ENCODE measurements around the gene LHX8. TPM values are rescaled to one million over a fixed set of nuclear protein-coding genes. Genes with fewer than 3 reads are reported as not detected.
"Not testable (repeated sequence)": the region's sequence is repeated elsewhere in the genome, so short reads cannot be mapped to it uniquely, and the experiment has no call there.

LHX8 gene
- polyA plus RNA-seq (2013, experiment 1 of 2; ENCODE audit: insufficient read length) = not detected
- polyA plus RNA-seq (2013, experiment 2 of 2; ENCODE audit: insufficient read length) = not detected

- no peak for DNase-seq
These were observed at the start of gene LHX8 for GRCh38 chr1:75133750-75134646. LHX8 (plus strand) TSS chr1:75134388; CDS start chr1:75136615, 2,227 bp downstream.

- DNase-seq = no peak
These were observed 48.3 kb upstream of the LHX8 start for GRCh38 chr1:75085931-75086330.

GRCh38 chr1:75087278-75087677, 46.9 kb upstream of the LHX8 start:
- DNase-seq = peak; percentile 5

- DNase-seq = no peak
These were observed 42.0 kb upstream of the LHX8 start for GRCh38 chr1:75092141-75092540.

DNA sequence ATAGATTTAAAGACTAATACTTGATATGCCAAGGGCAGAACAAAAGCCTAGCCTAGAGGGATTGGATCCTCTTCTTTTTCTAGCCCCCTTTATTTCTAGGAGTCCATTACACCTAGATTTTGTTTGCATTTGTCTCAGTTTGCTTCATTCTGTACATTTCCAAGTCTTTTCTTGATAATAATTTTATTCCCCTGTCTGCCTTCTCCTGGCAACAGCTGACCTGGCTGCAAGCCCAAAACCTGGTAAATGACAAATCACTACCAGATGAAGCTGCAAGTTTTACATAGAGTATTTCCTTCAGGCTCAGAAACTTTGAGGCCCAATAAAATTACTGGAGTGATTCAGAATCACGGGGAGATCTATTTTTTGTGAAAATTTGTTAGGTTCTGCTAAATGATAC, 36.5 kb upstream of the LHX8 start:
- peak; percentile 48 for DNase-seq

GRCh38 chr1:75099581-75099980, 34.6 kb upstream of the LHX8 start:
- DNase-seq = no peak

GRCh38 chr1:75100481-75101092, 33.6 kb upstream of the LHX8 start:
- peak; percentile 30 for DNase-seq

- not testable (repeated sequence) for DNase-seq
These were observed 21.7 kb upstream of the LHX8 start for GRCh38 chr1:75112362-75112951.

GRCh38 chr1:75115654-75116053, 18.5 kb upstream of the LHX8 start:
- no peak for DNase-seq

DNA sequence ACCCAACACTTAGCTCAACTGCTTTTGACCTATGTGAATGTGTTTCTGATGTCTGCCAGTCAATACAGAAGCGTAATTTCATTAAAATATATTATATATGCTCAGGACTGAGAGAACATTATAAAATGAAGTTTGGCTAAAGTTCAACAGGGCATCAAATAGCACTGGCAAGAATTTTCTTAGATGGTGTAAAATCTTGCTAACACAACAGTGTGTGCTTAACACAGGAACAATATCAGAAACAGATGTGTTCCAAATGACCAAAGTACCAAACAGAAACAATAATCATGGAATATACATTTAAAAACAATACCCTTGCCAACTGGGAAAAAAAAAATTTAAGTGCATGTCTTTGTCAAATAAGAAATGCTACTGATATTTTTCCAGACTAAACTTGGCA, 10.4 kb upstream of the LHX8 start:
- no peak for DNase-seq

DNA sequence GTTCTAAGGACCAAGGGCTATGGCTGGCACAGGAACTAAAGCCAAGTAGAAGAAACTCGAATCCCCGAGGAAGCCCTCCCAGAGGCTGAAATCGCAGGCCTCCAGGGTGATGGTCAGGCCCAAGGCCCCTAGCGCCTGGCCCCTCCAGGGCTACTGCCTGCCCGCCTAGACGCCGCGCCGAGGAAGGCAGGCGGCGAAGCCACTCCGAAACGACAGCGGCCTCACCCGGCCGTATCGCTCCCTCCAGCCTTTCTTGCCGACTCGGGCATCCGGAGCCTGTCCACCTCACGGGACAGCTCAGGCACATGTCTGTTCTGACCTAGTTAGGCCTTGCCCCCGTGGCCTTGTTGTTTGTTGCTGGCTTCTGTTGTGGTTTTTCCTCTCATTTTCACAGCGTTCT, 9.7 kb upstream of the LHX8 start:
- DNase-seq = no peak

DNA sequence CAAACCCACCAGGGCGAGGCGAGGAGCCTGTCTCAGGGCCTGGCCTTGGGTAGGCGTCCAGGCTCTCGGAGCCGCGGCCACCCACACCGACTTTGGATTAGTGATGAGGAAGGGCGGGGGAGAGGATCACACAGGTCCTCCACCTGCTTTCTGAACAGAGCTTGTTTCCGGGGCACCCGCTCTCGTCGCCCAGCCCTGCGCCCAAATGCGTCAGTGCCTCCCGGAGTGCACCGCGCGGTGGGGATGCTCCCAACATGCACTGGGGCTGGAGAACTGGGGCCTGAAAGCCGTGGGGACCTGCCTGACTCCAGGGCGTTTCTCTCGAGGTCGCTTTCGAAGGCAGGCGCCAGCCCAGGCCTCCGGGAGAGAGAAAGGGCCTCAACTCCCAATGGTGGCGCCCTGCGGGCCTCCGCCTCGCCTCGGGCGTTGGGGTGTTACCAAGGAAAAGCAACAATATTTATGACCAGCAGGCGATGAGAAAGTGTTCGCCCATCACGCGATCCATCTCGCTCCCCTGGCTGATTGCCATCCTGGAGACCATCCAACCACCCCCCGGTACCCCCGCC, 8.9 kb upstream of the LHX8 start:
- DNase-seq = no peak

DNA sequence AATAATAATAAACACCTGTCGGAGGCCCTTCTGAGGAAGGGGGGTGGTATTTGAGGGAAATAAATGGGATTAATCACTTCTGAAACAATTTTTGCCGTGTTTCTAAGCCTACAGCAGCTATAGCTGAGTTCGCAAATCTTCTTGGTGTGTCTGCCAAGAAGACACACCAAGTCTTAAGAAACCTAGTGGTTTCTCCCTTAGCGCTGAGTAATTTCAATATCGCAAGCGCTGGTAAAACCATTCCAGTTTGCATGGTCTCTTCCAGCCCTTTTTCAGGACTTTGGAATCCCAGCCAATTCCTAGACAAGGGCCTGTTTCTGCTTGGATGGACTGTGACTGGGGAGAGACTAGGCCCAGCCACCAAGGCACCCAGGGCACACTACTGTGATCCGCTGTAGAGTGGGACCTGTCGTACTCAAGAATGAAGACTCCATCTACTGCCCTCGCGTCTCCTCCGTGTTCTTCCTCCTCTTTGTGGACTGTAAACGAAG, 7.5 kb upstream of the LHX8 start:
- DNase-seq = no peak

DNA sequence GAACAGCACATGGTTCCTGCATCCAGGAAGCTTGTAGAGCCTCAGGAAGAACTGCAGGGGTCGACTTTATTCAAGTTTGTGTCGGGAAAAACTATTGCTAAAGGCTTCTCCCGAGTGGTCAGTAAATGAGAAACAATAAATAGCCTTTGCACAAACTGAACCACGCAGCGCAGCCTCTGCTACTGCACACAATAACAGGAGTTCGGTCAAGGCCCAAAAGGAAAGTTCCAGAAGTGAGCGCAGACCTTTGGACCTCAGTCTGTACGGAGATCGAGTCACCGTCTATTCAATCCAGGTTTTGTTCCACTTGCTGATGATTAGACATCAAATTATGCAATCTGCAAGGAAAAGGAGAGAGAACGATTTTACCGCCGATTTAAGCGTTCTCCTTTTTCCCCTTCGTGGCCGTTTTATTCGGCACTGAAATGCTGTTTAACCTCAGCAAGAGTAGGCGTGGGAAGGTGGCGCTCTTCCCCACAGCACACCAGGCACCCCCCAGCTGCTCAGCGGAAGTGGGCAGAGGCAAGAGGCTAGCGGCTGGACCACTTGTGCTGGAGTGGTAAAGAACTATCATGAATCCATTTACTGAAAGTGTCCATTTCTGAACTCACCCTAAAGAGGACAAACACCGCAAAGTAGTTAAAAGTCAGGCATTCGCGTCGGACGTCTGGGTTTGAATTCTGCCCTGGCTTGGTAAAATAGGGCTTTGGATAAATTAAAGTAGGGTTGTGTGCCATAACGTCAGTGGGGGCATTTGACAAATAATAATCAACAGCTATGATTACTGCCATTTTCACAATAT, 6.1 kb upstream of the LHX8 start:
- DNase-seq = no peak

DNA sequence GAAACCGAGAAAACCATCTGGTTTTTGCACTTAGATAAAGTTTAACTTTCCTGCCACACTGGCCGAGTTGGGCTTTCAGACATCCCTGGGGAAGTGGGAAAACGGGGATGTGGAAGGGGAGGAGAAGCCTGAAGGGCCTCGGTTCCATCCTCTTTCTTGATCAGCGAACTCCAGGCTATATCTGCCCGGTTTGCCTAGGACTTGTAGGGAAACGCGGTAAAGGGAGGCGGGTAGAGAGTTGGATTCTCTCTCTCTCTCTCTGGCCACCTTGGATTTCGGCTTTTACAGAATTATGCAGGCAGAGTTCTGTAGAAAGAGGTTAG, 4.6 kb upstream of the LHX8 start:
- no peak for DNase-seq

- no peak for DNase-seq
These were observed 4.0 kb upstream of the LHX8 start for GRCh38 chr1:75129983-75130789.

DNA sequence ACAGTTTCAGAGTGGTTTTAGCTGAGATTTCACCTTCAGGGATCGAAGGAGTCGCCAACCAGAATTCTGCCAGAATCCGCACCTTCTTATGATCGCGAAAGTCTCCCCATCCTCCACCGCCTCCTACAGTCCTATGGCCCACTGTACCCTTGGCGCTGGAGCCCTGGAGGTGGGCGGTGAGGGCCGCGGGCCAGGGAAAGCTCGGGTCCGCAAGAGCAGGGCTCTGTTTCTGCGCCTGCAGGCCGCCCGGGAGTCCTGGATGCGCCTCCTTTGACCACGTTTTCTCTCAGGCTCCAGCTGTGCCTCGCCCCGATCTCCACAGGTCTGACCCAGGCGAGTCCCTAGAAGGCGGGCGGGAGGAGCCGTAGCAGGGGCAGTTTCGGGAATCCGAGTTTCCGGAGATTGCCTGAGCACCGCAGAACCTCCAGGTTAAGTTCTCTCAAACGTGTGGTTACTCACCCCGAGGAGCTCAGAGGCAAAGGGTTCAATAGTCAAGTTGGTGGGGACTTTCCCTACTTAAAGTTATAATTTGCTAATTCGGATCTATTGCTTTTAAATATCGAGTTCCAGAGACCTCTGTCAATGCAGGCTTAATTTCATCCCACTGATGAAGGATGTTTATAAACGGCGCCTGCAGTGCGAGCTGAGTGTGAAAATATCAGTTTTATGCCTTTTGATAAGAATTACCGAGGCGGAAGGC, 3.2 kb upstream of the LHX8 start:
- no peak for DNase-seq

GRCh38 chr1:75131565-75132241, 2.5 kb upstream of the LHX8 start:
- DNase-seq = no peak

- DNase-seq = no peak
These were observed 1.9 kb upstream of the LHX8 start for GRCh38 chr1:75132242-75132811.

Measured in fibroblast of skin of scalp (primary cell).